ENCODE data around the gene GPR146.

- TF ChIP-seq, protein P1, sequence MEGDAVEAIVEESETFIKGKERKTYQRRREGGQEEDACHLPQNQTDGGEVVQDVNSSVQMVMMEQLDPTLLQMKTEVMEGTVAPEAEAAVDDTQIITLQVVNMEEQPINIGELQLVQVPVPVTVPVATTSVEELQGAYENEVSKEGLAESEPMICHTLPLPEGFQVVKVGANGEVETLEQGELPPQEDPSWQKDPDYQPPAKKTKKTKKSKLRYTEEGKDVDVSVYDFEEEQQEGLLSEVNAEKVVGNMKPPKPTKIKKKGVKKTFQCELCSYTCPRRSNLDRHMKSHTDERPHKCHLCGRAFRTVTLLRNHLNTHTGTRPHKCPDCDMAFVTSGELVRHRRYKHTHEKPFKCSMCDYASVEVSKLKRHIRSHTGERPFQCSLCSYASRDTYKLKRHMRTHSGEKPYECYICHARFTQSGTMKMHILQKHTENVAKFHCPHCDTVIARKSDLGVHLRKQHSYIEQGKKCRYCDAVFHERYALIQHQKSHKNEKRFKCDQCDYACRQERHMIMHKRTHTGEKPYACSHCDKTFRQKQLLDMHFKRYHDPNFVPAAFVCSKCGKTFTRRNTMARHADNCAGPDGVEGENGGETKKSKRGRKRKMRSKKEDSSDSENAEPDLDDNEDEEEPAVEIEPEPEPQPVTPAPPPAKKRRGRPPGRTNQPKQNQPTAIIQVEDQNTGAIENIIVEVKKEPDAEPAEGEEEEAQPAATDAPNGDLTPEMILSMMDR (IDR thresholded peaks at IDR 0.05), result no peak
- TF ChIP-seq EZH2 (IDR thresholded peaks at IDR 0.05) (no peak), EZH2phosphoT487 (IDR thresholded peaks at IDR 0.05) (no peak)
These were observed 32.2 kb upstream of the GPR146 start for GRCh38 chr7:1012004-1012715.

All from neural progenitor cell (in vitro differentiated cells).